ENCODE measurements around the gene TNFAIP8L1. TPM values are rescaled to one million over a fixed set of nuclear protein-coding genes. Genes with fewer than 3 reads are reported as not detected.

The TNFAIP8L1 gene
- total and polyA plus RNA-seq, 2 of the 8 experiments (the other 6 are each of a cell fraction or from before 2014, with no cell fraction given): 3.2 to 6.1 TPM

DNA sequence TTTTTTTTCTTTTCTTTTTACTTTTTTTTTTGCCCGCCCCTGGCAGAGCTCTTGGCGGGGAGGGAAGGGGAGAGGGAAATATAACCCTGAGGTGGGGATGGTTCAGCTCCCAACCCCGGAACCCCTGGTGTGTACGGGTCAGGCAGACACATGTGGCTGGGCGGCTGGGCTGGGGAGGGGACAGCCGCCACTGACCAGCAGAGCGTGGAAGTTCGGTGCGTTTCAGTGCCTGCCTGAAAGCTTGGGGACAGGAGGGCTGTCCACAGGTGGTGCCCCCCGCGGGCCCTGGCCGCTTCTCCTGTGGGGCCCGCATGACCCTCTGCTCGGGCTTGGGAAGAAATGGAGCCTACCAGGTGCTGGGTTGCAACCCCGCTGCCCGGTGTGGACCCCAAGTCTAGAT, 36.0 kb downstream of the TNFAIP8L1 start:
- H2BK12ac ChIP-seq (ENCODE audit: low read depth, low read length): no peak overlapping the region
- H4K91ac ChIP-seq (replicated peaks; ENCODE audit: insufficient read length, low read length): no peak overlapping the region
- H3K27ac ChIP-seq (ENCODE audit: low read depth, low read length): no peak overlapping the region
- 91% methylated on average over 14 of the region's 16 CpGs; no CpG with 5 or more reads in 1 of the 2 experiments for WGBS, 2 experiments (ENCODE audit: extremely low coverage in 1 of 2, insufficient coverage in 1 of 2, insufficient read length in 1 of 2, insufficient replicate concordance in 2 of 2, low coverage in 1 of 2, low lambda C conversion rate in 2 of 2, missing lambda C conversion rate in 1 of 2)
- ChIA-PET CTCF (ENCODE audit: partially characterized antibody) (no interaction called here), POLR2A (ENCODE audit: partially characterized antibody) (interaction anchor here (0.7 kb wide), 1 partner anchor 71 kb away, joined by 3 read pairs; no protein-coding TSS in a partner anchor)
- DNase-seq (ENCODE audit: low read depth in 1 of 2, low spot score in 2 of 2) (no peak), FAIRE-seq (no peak)
- H3K79me1 ChIP-seq (ENCODE audit: low read depth, low read length): no peaks in the 10 kb centered on the region
- no peak overlapping the region for H3K18ac ChIP-seq (ENCODE audit: extremely low read depth, low read length)
- no peak overlapping the region for H4K5ac ChIP-seq (ENCODE audit: insufficient read length, low read depth, low read length)
- no peak overlapping the region for H3K4ac ChIP-seq (replicated peaks; ENCODE audit: insufficient read length, low read depth, low read length)
- H4K8ac ChIP-seq (ENCODE audit: extremely low read depth, insufficient read depth, low read length): no peak overlapping the region
- H3K4me1 ChIP-seq (replicated peaks in 1 of 4; ENCODE audit: control insufficient read depth in 3 of 4, insufficient read depth in 4 of 4, low read length in 3 of 4): peaks cover 0 to 11% (median 9%) of the 10 kb centered on the region in 4 experiments; a peak in 6 of 7 replicates
- no peak overlapping the region for H3K4me2 ChIP-seq (ENCODE audit: insufficient read depth in 1 of 2, low read depth in 2 of 2, low read length in 2 of 2)
- no peak overlapping the region for H2BK15ac ChIP-seq (ENCODE audit: low read length)
- no peak overlapping the region for H2AFZ ChIP-seq (ENCODE audit: low read length)
- H2BK120ac ChIP-seq (replicated peaks; ENCODE audit: low read depth, low read length): no peak overlapping the region
- no peak for TF ChIP-seq TEAD4 (IDR thresholded peaks at IDR 0.05; ENCODE audit: low read depth, low read length)
- no peak overlapping the region for H3K4me3 ChIP-seq (ENCODE audit: extremely low read depth in 1 of 4, insufficient read depth in 2 of 4, low read depth in 3 of 4, low read length in 4 of 4)
- no peak overlapping the region for H3K23ac ChIP-seq (ENCODE audit: insufficient read length)
- H3K23me2 ChIP-seq (ENCODE audit: low read depth, low read length): 0 out of 2 replicates have a peak, but pooled peaks cover 2% of the 10 kb centered on the region
- H3K56ac ChIP-seq (replicated peaks; ENCODE audit: insufficient read length, low read depth, low read length): no peak overlapping the region
- no peak overlapping the region for H2BK20ac ChIP-seq (ENCODE audit: low read length)
- no peaks in the 10 kb centered on the region for H3K9me3 ChIP-seq (ENCODE audit: insufficient read depth in 2 of 2, low read depth in 1 of 2, low read length in 1 of 2)
- no peak overlapping the region for H2BK5ac ChIP-seq (ENCODE audit: low read depth, low read length)
- H2AK5ac ChIP-seq (ENCODE audit: low read depth, low read length): no peak overlapping the region
- H3K27me3 ChIP-seq (replicated peaks in 1 of 4; ENCODE audit: control insufficient read depth in 3 of 4, extremely low read depth in 1 of 4, insufficient read depth in 3 of 4, low read length in 3 of 4): no peaks in the 10 kb centered on the region; a peak in 1 of 7 replicates
- H3K9ac ChIP-seq (replicated peaks in 1 of 4; ENCODE audit: extremely low read depth in 1 of 4, low read depth in 3 of 4, low read length in 3 of 4): no peak overlapping the region
- no peaks in the 10 kb centered on the region for H3K79me2 ChIP-seq (ENCODE audit: control insufficient read depth in 1 of 2, insufficient read depth in 2 of 2, low read length in 2 of 2)
- no peak overlapping the region for H3K14ac ChIP-seq (ENCODE audit: insufficient read length)
- peaks cover 0 to 2% (median 1%) of the 10 kb centered on the region in 4 experiments; a peak in 3 of 8 replicates for H3K36me3 ChIP-seq (ENCODE audit: control insufficient read depth in 2 of 4, insufficient read depth in 4 of 4, low read length in 3 of 4)
- peaks cover 0 to 1% of the 10 kb centered on the region in 2 experiments for H4K20me1 ChIP-seq (replicated peaks in 1 of 2; ENCODE audit: control insufficient read depth in 1 of 2, insufficient read depth in 2 of 2, low read length in 2 of 2)
